GM19395 (cell line): Measurements from ENCODE around the gene CCDC12.

ENCODE experiments used
- ATAC-seq: cut with Tn5 transposase; IDR thresholded peaks from one replicate; pipeline ENCODE4 v1.9.1; 2021; ENCODE audit warnings: mild to moderate bottlenecking, moderate library complexity; ENCODE audit not compliant: unreplicated experiment

CCDC12 gene

DNA sequence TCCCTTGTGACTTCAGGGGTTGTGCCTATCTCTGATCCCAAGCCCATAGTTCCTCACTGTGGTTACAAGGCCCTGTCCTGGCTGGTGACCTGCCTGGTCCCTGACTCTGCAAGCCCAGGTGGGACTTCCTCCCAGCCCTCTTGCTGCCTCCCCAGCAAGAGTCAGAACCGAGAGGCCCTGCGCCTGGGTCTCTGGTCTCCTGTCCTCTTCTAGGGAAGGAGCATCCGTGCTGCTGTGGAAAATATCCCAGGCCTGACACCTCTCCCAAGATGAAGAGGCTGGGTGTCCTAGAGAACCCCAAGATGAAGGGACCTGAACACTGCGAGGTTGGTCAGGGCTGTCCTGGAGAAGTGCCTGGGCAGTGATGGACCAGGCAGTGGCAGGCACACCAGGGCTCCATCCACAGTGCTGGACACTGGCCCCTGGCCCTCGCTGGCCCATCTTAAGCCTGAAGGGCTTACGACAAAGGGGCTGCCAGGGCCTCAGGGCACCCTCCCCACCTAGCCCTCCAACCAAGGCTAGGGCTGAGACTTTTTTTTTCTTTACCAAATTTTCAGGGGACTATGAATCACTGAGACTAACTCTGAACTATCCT is 66.3 kb downstream of the CCDC12 start:
- ATAC-seq, result no peak

DNA sequence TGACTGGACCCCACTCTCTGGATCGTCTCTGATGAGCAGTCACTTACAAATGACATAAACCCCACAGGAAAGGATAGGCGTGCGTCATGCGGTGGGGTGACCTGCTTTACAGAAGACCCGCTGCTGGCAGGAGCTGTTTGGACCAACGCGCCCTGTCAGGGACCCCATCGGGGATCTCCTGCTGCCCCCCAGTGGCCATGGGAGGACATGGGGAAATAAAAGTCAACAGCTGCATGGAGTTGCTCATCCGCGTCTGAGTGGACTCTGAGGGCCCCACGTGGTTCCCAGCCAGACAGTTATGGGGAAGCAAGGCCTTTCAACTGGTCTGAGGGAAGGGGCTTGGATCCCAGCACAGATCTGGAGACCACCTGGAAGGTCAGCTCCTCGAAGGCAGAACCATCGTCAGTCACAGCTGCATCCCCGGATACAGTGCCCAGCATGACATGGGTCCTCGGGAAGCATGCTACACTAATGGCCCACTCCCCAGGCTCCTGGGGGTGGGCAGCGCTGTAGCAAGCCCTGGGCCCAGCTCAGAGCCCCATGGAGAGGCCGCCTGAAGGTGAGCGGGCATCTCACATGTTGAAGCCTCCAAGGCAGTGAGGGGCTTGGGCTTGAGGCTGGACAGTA is 66.9 kb downstream of the CCDC12 start:
- ATAC-seq, result no peak

DNA sequence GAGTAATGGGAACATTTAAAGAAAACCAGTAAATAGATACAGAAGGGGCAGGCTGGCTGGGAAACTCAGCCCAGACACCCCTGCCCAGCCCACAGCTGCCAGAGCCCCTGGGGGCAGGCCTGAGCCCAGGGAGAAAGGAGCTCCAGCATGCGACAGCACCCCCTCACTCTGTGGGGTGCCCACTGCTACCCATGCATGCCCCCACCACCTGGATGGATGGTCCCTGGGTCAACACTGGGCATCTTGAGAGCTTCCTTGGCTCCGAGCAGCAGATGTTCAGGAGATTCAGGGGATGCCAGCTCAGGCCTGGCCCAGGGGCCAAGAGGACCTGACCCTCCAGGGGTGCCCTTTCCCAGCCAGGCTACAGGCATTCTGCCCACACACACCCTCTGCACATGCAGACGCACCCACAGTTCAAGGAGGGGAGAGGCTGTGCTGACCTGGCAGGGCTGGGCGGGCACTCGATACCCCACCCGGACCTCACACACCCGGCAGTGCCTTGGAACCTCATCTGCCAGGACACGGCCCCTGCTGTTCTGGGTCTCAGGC is 67.5 kb downstream of the CCDC12 start:
- ATAC-seq, result no peak

DNA sequence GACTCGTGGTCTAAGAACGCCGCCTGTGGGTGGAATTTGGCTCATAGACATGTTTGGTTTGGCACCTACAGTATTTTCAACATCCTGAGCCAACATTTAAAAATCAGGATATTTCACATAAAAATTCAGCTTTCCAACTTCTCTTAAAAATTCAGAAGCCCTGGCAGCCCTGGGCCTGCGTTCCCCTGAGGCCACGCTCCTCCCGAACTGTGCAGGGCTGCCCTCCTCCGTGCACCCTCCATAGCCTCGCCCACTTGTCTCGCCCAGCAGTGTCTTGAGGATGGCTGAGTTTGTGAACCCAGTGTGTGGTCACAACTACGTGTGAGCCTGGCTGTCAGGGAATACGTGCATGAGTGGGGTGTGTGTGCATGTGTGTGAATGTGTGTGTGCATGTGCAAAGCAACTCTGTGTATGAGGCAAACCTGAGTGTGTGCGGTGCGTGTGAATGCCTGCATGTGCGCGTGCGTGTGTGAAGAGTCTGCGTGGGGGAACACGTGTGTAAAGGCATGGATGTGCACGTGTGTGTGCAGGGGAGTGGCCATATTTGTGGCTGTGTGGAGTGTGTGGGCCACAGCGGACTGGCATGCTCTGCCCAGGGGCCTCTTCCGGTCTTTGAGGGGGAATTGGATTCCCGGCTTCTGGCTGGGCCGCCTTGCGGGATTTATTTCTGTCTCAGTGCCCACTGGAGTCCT is 68.1 kb downstream of the CCDC12 start:
- no peak for ATAC-seq

DNA sequence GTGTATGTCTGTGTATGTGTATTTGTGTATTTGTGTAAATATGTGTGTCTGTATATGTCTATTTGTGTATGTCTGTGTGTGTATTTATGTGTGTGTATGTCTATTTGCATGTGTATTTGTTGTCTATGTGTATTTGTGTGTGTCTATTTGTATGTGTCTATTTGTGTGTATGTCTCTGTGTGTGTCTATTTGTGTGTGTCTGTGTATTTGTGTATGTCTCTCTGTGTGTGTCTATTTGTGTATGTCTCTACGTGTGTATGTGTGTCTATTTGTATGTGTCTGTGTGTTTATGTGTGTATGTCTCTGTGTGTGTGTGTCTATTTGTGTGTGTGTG is 68.6 kb downstream of the CCDC12 start:
- ATAC-seq, result no peak

DNA sequence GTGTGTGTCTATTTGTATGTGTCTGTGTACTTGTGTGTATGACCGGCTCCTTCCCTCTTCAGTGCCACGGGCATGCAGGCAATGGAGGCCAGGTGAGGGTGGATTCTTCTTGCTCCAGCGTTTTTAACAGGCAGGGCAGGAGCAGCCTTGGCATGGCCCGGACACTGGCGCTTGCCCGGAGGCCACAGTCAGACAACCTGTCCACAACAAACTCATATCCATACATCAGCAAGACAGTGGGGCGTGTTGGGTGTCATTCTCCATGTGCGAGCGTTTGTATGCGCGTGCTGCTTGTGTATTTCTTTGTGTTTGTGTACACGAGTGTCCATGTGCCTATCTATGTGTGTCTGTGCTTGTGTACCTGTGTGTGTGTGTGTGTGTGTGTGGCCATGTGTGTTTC is 69.3 kb downstream of the CCDC12 start:
- ATAC-seq, result no peak

DNA sequence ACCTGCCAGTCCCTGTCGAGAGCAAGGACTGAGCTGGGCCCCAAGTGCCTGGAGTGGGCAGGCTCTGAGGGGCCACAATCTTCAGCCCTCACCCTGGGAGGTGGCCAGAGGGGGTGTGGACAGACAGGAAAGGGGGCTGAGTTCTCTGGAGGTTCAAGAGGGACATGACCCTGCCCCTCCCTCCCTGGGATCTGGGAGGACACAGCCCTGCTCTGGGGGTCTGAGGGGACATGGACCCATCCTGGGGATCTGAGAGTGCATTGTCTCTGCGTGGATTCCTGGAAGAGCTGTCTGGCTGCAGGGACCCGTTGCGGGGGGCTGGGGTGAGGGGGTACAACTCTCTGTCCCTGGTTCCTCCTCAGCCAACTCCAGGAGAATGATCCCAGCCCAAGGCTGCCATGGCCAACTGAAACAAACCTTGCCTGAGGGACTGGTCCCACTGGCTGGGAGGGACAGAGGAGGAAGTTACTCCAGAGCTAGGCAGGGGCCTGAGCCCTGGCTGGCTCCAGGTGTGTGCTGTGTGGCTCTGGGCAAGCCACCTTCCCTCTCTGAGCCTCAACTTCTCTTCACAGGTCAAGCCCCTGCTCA is 70.0 kb downstream of the CCDC12 start:
- no peak for ATAC-seq

DNA sequence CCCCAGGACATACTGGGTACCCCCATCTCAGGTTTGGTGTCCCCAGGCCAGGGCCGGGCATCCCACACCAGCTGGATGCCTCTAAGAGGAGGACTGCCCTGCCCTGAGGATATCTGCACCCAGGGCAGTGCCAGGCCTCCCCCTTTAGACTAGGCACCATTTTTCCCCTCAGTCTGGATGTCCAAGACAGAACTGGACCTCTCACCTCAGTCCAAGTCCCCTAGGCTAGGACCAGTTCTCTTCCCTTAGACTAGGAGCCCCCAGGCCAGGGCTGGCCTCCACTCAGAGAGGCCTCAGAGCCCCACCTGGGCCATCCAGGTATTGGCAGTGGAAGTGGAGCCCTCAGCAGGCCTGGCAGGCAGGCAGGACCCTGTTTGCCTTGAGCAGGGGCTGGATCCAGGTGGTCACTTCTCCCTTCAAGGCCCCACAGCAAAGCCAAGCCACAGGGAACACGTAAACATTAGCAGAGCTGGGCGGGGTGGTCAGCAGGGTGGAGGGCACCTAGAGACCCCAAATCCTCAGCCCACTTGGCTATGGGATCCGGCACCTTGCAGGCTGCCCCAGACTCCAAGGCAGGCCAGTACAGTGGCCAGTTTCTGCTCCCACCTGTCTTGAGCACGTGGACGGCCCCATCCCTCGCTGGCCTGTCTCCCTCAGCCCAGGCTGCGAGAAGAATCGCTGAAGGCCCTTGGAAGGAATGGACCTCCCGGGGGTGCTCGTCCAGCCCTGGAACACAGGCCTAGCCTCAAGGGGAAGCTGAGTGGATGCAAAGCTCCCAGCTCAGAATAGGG is 70.7 kb downstream of the CCDC12 start:
- ATAC-seq, result no peak

DNA sequence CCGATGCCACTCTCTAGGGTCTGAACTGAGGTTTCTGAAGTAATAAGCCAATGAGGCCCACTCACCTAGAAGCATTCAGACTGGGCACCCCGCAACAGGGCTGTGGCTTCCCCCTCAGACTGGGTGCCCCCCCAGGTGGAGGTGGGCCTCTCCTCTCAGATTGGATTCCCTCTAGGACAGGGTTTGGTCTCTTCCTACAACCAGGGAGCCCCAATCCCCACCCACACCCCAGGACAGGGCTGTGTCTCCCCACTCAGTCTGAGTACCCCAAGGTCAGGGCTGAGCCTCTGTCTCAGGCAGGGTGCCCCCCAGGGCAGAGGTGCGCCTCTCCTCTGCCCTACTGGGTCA is 71.4 kb downstream of the CCDC12 start:
- no peak for ATAC-seq

DNA sequence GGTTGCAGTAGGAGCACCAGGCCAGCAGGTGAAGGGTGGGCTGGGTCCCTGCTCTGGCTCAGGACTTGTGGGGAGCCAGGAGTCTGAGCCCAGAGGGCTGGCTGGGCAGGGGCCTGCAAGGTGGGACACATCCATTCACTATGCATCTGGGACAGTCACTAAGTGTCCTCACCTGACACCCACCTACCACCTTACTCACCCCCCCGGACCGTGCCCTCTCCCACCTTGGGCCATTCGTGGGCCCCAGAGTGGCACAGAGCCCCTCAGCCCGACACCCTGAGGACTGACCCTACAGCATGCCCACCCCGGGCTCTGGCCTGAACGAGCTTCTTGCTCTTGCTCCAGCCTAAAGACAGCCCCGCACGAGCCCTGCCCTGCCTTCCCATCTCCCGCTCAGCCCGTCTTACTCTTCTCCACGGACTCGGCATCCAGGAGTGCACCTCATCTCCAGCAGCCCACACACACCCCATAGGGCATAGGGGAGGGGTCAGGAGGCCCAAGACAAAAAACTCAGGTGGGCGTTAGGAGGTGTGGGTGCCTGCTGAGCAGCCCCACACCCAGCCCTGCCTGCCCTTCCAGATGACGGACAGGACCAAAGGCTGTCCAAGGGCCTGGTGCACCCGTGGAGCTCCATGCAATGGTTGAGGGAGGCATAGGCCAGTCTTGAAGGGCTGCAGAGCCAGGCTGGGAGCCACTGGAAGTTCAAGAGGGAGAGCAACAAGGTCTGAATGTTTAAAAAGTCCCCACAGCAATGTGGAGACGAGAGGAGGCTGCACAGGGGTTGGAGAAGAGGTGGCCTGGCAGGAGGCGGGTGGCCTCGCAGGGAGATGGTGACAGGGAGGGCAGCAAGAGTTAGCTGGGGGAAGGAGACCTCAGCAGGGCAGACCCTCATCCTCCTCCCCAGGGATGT is 72.0 kb downstream of the CCDC12 start:
- no peak for ATAC-seq

DNA sequence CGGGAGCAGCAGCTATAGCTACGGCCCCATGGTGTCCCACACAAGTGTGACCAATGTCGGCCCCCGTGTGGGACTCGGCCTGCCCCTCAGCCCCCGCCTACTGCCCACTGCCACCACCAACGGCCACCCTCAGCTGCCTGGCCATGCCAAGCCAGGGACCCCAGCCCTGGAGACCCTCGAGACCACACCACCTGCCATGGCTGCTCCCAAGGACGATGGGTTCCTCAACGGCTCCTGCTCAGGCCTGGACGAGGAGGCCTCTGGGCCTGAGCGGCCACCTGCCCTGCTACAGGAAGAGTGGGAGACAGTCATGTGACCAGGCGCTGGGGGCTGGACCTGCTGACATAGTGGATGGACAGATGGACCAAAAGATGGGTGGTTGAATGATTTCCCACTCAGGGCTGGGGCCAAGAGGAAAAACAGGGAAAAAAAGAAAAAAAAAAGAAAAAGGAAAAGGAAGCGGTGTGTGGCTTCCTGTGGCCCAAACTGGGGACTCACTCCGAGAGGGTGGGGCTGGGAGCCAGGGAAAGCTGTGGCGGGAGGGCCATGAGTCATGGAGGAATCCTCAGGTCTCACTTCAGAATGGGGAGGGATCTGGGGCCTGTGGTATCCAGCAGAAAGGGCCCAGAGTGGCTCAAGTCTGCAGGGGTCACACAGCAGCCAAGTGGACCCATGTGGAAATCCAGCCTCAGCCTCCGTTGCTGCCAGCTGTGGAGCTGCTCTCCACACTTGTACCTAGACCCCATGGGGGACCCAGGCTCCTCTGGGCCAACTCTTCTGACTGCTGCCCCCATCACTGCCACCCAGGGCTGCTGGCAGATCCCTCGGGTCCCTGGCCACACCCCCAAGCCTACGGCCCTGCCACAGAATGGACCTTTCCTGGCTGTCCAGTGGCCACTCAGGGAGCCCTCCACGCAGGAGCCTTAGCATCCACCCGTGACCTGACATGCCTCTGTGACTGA is 72.9 kb downstream of the CCDC12 start:
- ATAC-seq, result no peak

DNA sequence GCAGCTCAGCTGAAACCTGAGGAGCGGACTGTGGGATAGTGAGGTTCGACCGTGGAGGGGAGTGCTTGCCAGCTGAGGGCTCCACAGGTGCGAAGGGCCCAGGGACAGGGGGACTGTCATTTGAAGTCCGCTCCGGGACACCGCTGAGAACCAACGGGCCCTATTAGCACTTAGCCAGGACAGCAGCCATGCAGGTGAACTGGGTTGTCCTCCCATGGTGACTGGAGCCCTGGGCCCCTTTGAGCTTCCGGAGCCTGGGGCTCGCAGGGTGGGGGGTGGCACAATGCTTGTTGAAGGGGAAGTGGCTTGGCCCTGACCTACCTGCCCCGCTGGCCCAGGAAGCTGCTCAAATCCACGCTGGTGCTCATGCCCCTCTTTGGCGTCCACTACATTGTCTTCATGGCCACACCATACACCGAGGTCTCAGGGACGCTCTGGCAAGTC is 74.3 kb downstream of the CCDC12 start:
- ATAC-seq, result no peak

DNA sequence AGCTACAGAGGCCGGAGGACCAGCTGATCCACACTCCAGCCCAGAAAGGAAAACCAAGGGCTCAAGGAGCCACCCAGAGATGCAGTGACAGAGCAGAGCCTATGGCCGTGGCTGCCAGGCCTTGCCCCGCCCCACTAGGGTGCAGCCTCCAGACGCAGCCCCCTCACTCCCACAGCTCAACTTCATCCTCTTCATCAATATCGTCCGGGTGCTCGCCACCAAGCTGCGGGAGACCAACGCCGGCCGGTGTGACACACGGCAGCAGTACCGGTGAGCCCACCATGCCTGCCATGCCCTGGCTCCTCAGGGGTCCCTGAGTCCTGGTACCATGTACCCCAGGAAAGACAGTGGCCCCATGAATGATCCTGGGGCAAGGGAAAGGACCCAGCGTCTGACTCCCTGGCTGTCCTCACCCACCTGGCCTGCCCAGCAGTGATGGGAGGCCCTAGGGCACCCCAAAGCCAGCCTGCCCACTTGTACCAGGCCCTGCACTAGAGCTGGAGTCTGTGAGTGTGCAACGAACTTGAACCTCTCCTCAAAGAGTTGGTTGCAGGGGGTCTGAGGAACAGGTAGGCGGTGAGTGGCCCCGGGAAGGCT is 74.9 kb downstream of the CCDC12 start:
- ATAC-seq, result no peak

DNA sequence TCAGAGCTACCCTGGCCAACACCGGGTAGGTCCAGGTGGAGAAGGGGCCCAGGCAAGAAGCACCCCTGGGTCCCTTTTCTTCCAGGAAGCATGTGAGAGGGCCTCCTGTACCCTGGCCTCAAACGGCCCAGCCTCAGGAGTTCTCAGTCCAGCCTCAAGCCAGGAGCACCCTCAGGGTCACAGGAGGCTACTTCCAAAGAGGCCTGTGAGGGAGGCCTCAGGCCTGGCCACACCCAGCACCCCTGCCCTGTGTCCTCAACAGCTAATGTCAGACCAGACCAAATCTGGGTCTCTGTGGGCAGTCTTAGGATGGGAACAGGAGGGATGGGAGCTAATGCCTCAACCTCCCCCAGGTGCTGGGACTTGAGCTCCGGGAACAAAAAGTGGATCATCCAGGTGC is 75.5 kb downstream of the CCDC12 start:
- no peak for ATAC-seq

DNA sequence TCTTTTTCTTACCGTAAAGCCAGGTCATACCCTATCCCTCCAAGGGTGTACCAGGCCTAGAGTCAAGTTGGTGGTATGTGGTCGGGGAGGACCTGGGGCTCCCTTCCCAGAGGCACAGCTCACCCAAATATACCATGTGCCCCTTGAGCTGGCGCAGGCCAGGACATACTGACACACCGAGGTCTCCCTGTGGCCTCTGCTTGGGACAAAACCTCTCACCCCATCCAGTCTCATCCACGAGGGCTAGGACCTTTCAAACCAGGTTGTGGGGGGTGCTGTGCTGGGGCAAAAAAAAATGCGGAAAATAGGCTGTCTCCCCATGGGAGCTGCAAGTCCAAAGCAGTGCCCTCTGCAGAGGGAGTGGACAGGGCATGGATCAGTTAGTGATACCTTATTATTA is 76.2 kb downstream of the CCDC12 start:
- ATAC-seq, result no peak

DNA sequence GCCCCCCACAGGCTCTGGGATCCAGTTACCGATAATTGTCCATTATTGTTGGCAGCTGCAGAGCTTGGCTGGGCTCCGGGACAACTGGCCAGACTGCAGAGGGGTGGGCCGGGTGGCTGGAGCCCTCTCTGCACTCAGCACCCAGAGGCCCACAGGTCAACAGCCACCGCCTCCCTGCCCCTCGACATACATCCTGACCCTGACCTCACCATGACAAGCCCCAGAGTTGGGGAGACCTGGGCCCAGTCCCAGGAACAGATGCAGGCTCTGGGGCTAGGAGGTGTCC is 76.6 kb downstream of the CCDC12 start:
- ATAC-seq, result no peak

DNA sequence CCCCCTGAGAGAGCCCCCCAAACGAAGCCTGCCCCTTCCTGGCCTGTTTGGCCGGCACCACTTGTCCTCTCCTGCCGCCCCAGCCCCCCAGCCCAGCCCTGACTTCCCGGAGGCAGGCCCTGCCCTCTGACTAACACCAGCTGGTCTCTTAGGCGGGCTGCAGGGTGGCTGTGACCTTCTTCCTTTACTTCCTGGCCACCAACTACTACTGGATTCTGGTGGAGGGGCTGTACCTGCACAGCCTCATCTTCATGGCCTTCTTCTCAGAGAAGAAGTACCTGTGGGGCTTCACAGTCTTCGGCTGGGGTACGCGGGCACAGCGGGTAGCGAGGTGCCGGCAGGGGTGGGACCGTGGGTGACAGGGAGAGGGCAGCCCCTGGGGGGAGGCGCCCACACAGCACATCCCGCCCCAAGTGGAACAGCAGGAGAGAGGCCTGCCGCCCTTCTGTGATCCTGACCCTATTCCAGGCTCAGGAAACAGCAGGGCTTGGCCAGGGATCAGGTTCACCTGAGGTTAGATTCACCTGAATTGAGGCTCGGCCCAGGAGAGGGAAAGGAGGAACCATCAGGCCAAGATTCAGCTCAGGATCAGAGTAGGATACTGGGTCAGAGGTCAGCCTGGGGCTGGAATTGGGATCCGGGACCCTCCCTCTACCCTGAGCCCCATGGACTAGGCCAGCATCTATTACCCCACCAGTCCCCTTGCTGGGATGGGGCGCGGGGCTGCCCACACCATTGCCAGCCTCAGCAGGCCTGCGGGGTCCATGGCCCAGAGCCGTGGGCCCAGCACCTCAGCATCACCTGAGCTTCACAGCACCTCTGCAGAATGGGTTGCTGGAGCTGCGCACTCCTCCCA is 77.2 kb downstream of the CCDC12 start:
- no peak for ATAC-seq
